ENCODE measurements around the gene HEXA. TPM values are rescaled to one million over a fixed set of nuclear protein-coding genes. Genes with fewer than 3 reads are reported as not detected.
"Not testable (repeated sequence)": the region's sequence is repeated elsewhere in the genome, so short reads cannot be mapped to it uniquely, and the experiment has no call there.

The HEXA gene
- total RNA-seq, 1 experiment from 2014 or later: 120 TPM

GRCh38 chr15:72411111-72411510 is 35.3 kb upstream of the HEXA start:
- no peaks in the 10 kb centered on the region; the same call in 1 of the 2 replicates for H3K27me3 ChIP-seq (ENCODE audit: low read length)
- H3K9me2 ChIP-seq (replicated peaks; ENCODE audit: insufficient read depth, low read length): no peaks in the 10 kb centered on the region
- no peaks in the 10 kb centered on the region for H3K36me3 ChIP-seq (ENCODE audit: insufficient read depth, low read length)
- no peak overlapping the region for H3K9ac ChIP-seq (ENCODE audit: low read length)
- H3K4me1 ChIP-seq (ENCODE audit: low read length): no peaks in the 10 kb centered on the region
- H4K20me1 ChIP-seq (ENCODE audit: insufficient read depth, low read depth, low read length): no peaks in the 10 kb centered on the region
- H3K9me3 ChIP-seq (ENCODE audit: low read length): no peaks in the 10 kb centered on the region
- H3K4me2 ChIP-seq (ENCODE audit: low read depth, low read length, poor library complexity, severe bottlenecking): no peak overlapping the region
- H3K27ac ChIP-seq (ENCODE audit: low read length): no peak overlapping the region
- no peak overlapping the region for H3K4me3 ChIP-seq (ENCODE audit: low read length)
- H3K79me2 ChIP-seq (ENCODE audit: low read length): no peaks in the 10 kb centered on the region
- no peak overlapping the region for H2AFZ ChIP-seq (ENCODE audit: low read length)
- no peak for DNase-seq

DNA sequence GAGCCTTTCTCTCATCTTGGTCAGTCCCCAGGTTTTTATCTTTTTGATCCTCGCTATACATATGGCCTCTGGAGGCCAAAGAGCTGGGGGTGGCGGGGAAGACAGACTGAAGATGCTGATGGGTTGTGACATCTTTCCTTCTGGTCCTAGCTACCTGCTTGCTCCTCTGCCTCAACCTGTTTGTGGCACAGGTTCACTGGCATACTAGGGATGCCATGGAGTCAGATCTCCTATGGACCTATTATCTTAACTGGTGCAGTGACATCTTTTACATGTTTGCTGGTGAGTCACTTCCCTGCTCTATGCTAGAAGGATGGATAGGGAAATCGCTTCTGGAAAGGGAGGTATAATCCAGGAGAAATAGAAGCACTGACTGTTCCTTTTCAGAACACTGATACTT is 31.1 kb upstream of the HEXA start:
- DNase-seq: peak; percentile 26
- Histone ChIP-seq H3K4me1 (ENCODE audit: low read length) (peaks cover 6% of the 10 kb centered on the region; the same call in 1 of the 2 replicates), H2AFZ (ENCODE audit: low read length) (no peak overlapping the region), H3K36me3 (ENCODE audit: insufficient read depth, low read length) (no peaks in the 10 kb centered on the region), H3K27ac (ENCODE audit: low read length) (no peak overlapping the region), H3K4me3 (ENCODE audit: low read length) (no peak overlapping the region), H3K27me3 (ENCODE audit: low read length) (no peaks in the 10 kb centered on the region; the same call in 1 of the 2 replicates), H3K9me3 (ENCODE audit: low read length) (no peaks in the 10 kb centered on the region), H3K9me2 (replicated peaks; ENCODE audit: insufficient read depth, low read length) (no peaks in the 10 kb centered on the region), H3K4me2 (ENCODE audit: low read depth, low read length, poor library complexity, severe bottlenecking) (no peak overlapping the region), H4K20me1 (ENCODE audit: insufficient read depth, low read depth, low read length) (no peaks in the 10 kb centered on the region), H3K79me2 (ENCODE audit: low read length) (no peaks in the 10 kb centered on the region), H3K9ac (ENCODE audit: low read length) (no peak overlapping the region)

DNA sequence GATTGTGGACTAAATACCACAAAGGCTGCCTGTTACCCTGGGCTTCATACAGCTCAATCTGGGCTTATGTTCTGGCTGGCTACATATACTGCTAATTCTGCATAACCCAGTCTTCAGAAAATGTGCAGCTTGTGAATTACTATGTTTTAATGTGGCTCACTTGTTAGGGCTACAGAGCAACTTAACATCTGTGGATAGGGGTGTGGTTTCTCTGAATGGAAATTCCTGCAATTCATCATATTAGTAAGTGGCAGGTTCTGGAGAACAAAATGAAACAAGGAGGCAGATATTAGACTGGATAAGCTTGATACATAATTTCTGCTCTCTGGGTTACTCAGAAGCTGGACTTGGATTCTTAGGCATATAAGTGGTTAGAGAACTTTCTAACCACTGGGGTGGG is 29.0 kb upstream of the HEXA start:
- Histone ChIP-seq H3K4me3 (ENCODE audit: low read length) (no peak overlapping the region), H3K9ac (ENCODE audit: low read length) (no peak overlapping the region), H3K4me1 (ENCODE audit: low read length) (peaks cover 6% of the 10 kb centered on the region; the same call in 1 of the 2 replicates), H3K27me3 (ENCODE audit: low read length) (no peaks in the 10 kb centered on the region; the same call in 1 of the 2 replicates), H3K9me3 (ENCODE audit: low read length) (no peaks in the 10 kb centered on the region), H3K4me2 (ENCODE audit: low read depth, low read length, poor library complexity, severe bottlenecking) (no peak overlapping the region), H4K20me1 (ENCODE audit: insufficient read depth, low read depth, low read length) (no peaks in the 10 kb centered on the region), H3K79me2 (ENCODE audit: low read length) (no peaks in the 10 kb centered on the region), H3K27ac (ENCODE audit: low read length) (no peak overlapping the region), H2AFZ (ENCODE audit: low read length) (no peak overlapping the region), H3K36me3 (ENCODE audit: insufficient read depth, low read length) (no peaks in the 10 kb centered on the region), H3K9me2 (replicated peaks; ENCODE audit: insufficient read depth, low read length) (no peaks in the 10 kb centered on the region)
- no peak for DNase-seq

DNA sequence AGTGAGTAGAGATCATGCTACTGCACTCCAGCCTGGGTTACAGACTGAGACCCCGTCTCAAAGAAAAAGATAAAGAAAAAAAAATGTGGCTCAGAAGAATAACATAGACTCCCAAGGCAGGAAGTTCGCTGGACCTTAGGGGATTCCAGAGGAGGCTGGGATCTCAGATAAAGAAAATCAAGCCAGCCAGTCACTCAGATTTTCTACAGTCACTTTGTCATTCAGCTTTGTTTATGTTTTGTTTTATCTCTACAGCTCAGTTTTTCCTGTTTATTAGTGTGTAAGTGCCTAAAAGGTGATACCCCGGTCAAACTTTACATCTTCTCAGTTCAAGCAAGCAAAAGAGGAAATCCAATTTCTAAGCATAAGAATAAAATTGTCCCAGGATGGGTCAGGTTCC is 28.5 kb upstream of the HEXA start:
- Histone ChIP-seq H3K4me1 (ENCODE audit: low read length) (peaks cover 6% of the 10 kb centered on the region; the same call in 1 of the 2 replicates), H3K4me3 (ENCODE audit: low read length) (no peak overlapping the region), H3K79me2 (ENCODE audit: low read length) (no peaks in the 10 kb centered on the region), H3K27ac (ENCODE audit: low read length) (no peak overlapping the region), H4K20me1 (ENCODE audit: insufficient read depth, low read depth, low read length) (no peaks in the 10 kb centered on the region), H3K9ac (ENCODE audit: low read length) (no peak overlapping the region), H3K36me3 (ENCODE audit: insufficient read depth, low read length) (no peaks in the 10 kb centered on the region), H3K4me2 (ENCODE audit: low read depth, low read length, poor library complexity, severe bottlenecking) (no peak overlapping the region), H3K9me3 (ENCODE audit: low read length) (no peaks in the 10 kb centered on the region), H3K27me3 (ENCODE audit: low read length) (no peaks in the 10 kb centered on the region; the same call in 1 of the 2 replicates), H3K9me2 (replicated peaks; ENCODE audit: insufficient read depth, low read length) (no peaks in the 10 kb centered on the region), H2AFZ (ENCODE audit: low read length) (no peak overlapping the region)
- DNase-seq: no peak

- Histone ChIP-seq H3K4me1 (ENCODE audit: low read length) (peaks cover 6% of the 10 kb centered on the region; the same call in 1 of the 2 replicates), H4K20me1 (ENCODE audit: insufficient read depth, low read depth, low read length) (no peaks in the 10 kb centered on the region), H3K27me3 (ENCODE audit: low read length) (no peaks in the 10 kb centered on the region), H2AFZ (ENCODE audit: low read length) (no peak overlapping the region), H3K27ac (ENCODE audit: low read length) (no peak overlapping the region), H3K4me3 (ENCODE audit: low read length) (no peak overlapping the region), H3K36me3 (ENCODE audit: insufficient read depth, low read length) (no peaks in the 10 kb centered on the region), H3K9ac (ENCODE audit: low read length) (no peak overlapping the region), H3K4me2 (ENCODE audit: low read depth, low read length, poor library complexity, severe bottlenecking) (no peak overlapping the region), H3K79me2 (ENCODE audit: low read length) (no peaks in the 10 kb centered on the region), H3K9me3 (ENCODE audit: low read length) (no peaks in the 10 kb centered on the region), H3K9me2 (replicated peaks; ENCODE audit: insufficient read depth, low read length) (no peaks in the 10 kb centered on the region)
- no peak for DNase-seq
Observed at GRCh38 chr15:72402726-72403125, 26.9 kb upstream of the HEXA start.

DNA sequence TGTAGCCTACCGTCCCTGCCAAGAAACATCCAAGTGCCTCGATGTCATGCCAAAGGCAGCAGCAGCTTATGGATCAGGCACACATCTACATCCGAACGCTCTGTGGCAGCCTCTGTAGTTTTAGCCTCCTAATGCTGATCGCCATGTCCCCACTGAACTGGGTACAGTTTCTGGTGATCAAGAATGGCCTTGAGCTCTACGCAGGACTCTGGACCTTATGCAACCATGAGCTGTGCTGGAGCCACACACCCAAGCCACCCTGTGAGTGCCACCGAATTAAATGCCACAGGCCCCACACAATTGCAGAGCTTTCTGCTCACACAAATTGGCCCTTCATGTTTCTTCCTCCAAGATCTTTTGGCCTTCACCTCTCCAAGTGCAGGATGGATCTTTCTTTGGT is 22.8 kb upstream of the HEXA start:
- Histone ChIP-seq H3K9ac (ENCODE audit: low read length) (no peak overlapping the region), H3K4me2 (ENCODE audit: low read depth, low read length, poor library complexity, severe bottlenecking) (no peak overlapping the region), H3K36me3 (ENCODE audit: insufficient read depth, low read length) (no peaks in the 10 kb centered on the region), H3K27ac (ENCODE audit: low read length) (no peak overlapping the region), H3K4me1 (ENCODE audit: low read length) (peaks cover under 1% of the 10 kb centered on the region; the same call in 1 of the 2 replicates), H4K20me1 (ENCODE audit: insufficient read depth, low read depth, low read length) (no peaks in the 10 kb centered on the region), H3K79me2 (ENCODE audit: low read length) (no peaks in the 10 kb centered on the region), H3K9me2 (replicated peaks; ENCODE audit: insufficient read depth, low read length) (no peaks in the 10 kb centered on the region), H3K27me3 (ENCODE audit: low read length) (no peaks in the 10 kb centered on the region), H2AFZ (ENCODE audit: low read length) (no peak overlapping the region), H3K9me3 (ENCODE audit: low read length) (no peaks in the 10 kb centered on the region), H3K4me3 (ENCODE audit: low read length) (no peak overlapping the region)
- DNase-seq: no peak

- no peaks in the 10 kb centered on the region for H3K9me2 ChIP-seq (replicated peaks; ENCODE audit: insufficient read depth, low read length)
- no peaks in the 10 kb centered on the region for H3K79me2 ChIP-seq (ENCODE audit: low read length)
- H3K9ac ChIP-seq (ENCODE audit: low read length): no peak within 1 kb of the TSS
- no peak within 1 kb of the TSS for H3K27ac ChIP-seq (ENCODE audit: low read length)
- no peaks in the 10 kb centered on the region for H3K36me3 ChIP-seq (ENCODE audit: insufficient read depth, low read length)
- H3K4me3 ChIP-seq (ENCODE audit: low read length): no peak within 1 kb of the TSS
- H3K4me2 ChIP-seq (ENCODE audit: low read depth, low read length, poor library complexity, severe bottlenecking): no peak within 1 kb of the TSS
- DNase-seq: peak; percentile 37
- H3K27me3 ChIP-seq (ENCODE audit: low read length): no peaks in the 10 kb centered on the region
- H3K4me1 ChIP-seq (ENCODE audit: low read length): no peaks in the 10 kb centered on the region
- no peaks in the 10 kb centered on the region for H3K9me3 ChIP-seq (ENCODE audit: low read length)
- no peak within 1 kb of the TSS for H2AFZ ChIP-seq (ENCODE audit: low read length)
- H4K20me1 ChIP-seq (ENCODE audit: insufficient read depth, low read depth, low read length): no peaks in the 10 kb centered on the region
Observed at GRCh38 chr15:72397796-72398588, 22.2 kb upstream of the HEXA start, which contains the start of gene TMEM202. Gene TMEM202 (plus strand): TSS chr15:72398305. CDS start chr15:72398327, 22 bp downstream.

GRCh38 chr15:72396331-72396730 is 20.5 kb upstream of the HEXA start:
- H3K4me3 ChIP-seq (ENCODE audit: low read length); H2AFZ ChIP-seq (ENCODE audit: low read length); H3K9me2 ChIP-seq (replicated peaks; ENCODE audit: insufficient read depth, low read length); H3K27ac ChIP-seq (ENCODE audit: low read length); H3K9ac ChIP-seq (ENCODE audit: low read length); H3K9me3 ChIP-seq (ENCODE audit: low read length); H3K79me2 ChIP-seq (ENCODE audit: low read length); H3K36me3 ChIP-seq (ENCODE audit: insufficient read depth, low read length); H4K20me1 ChIP-seq (ENCODE audit: insufficient read depth, low read depth, low read length); H3K4me1 ChIP-seq (ENCODE audit: low read length); H3K4me2 ChIP-seq (ENCODE audit: low read depth, low read length, poor library complexity, severe bottlenecking); H3K27me3 ChIP-seq (ENCODE audit: low read length); DNase-seq: not testable (repeated sequence)

Data from Karpas-422 (cell line).